Upper lobe of right lung (tissue), 1 donor: ENCODE data around the gene CDKAL1. TPM values are rescaled to one million over a fixed set of nuclear protein-coding genes. Genes with fewer than 3 reads are reported as not detected.

Experiments used
- ATAC-seq: fragments of 200-7000 bp; cut with Tn5 transposase; one replicate; pipeline ENCODE4 v1.9.1; 2020; ENCODE audit warnings: mild to moderate bottlenecking, moderate library complexity
- DNase-seq: peaks from one replicate; pipeline ENCODE4 v3.0.0-alpha.2; 2020
- H3K27ac ChIP-seq: fragments of 200-600 bp; one replicate; pipeline ENCODE4 v1.8.0; 2022
- H3K27me3 ChIP-seq: fragments of 200-600 bp; one replicate; pipeline ENCODE4 v1.8.0; 2022; ENCODE audit warnings: mild to moderate bottlenecking
- H3K36me3 ChIP-seq: fragments of 200-600 bp; one replicate; pipeline ENCODE4 v1.8.0; 2022
- H3K4me1 ChIP-seq: fragments of 200-600 bp; one replicate; pipeline ENCODE4 v1.8.0; 2022
- H3K4me3 ChIP-seq: fragments of 200-600 bp; one replicate; pipeline ENCODE4 v1.8.0; 2022; ENCODE audit warnings: mild to moderate bottlenecking
- H3K9me3 ChIP-seq: fragments of 200-600 bp; one replicate; pipeline ENCODE4 v1.8.0; 2022
- CTCF ChIP-seq: fragments of 200-600 bp; IDR thresholded peaks from one replicate; pipeline ENCODE4 v1.8.0; 2022; ENCODE audit warnings: antibody characterized with exemption
- intact Hi-C: fragments of 100-400 bp; cut with DNase I; formaldehyde crosslinking; loops from one replicate; pipeline ENCODE4 v1.11.0; 2022
- total RNA-seq: library from RNA; stranded (reverse); fragmentation: NEBNext Ultra II Directional; extraction: Animal tissue kit (Norgen Biotek cat#: 25700); gene quantifications from one replicate; pipeline ENCODE4 v1.2.1, GENCODE V29; 2021
- donor health status: DM: no; HTN: yes; CAD: no; lungs with severe emphysema.

CDKAL1 gene
- total RNA-seq, 1 donor from 2014 or later = 16.0 TPM

- no peak for ATAC-seq
- no peaks in the 10 kb centered on the region for H3K27me3 ChIP-seq
- intact Hi-C loops = no loop called here
- H3K36me3 ChIP-seq = no peaks in the 10 kb centered on the region
- no peak overlapping the region for H3K4me3 ChIP-seq
- peaks cover 8% of the 10 kb centered on the region for H3K9me3 ChIP-seq
- no peak for TF ChIP-seq CTCF
- no peaks in the 10 kb centered on the region for H3K4me1 ChIP-seq
- no peak for DNase-seq
- no peak overlapping the region for H3K27ac ChIP-seq
These were observed 704.0 kb downstream of the CDKAL1 start for GRCh38 chr6:21238208-21238607.

GRCh38 chr6:21240709-21241108, 706.5 kb downstream of the CDKAL1 start:
- TF ChIP-seq CTCF = no peak
- ATAC-seq = no peak
- no peaks in the 10 kb centered on the region for H3K27me3 ChIP-seq
- no peak for DNase-seq
- intact Hi-C loops = no loop called here
- no peaks in the 10 kb centered on the region for H3K36me3 ChIP-seq
- no peak overlapping the region for H3K4me3 ChIP-seq
- H3K4me1 ChIP-seq = no peaks in the 10 kb centered on the region
- H3K9me3 ChIP-seq = peaks cover 8% of the 10 kb centered on the region
- H3K27ac ChIP-seq = no peak overlapping the region

GRCh38 chr6:21241231-21242130, 707.2 kb downstream of the CDKAL1 start:
- DNase-seq (no peak), ATAC-seq (no peak)
- H3K9me3 ChIP-seq = peaks cover 8% of the 10 kb centered on the region
- H3K4me3 ChIP-seq = no peak overlapping the region
- no peak overlapping the region for H3K27ac ChIP-seq
- H3K27me3 ChIP-seq = no peaks in the 10 kb centered on the region
- no peaks in the 10 kb centered on the region for H3K4me1 ChIP-seq
- intact Hi-C loops = no loop called here
- no peaks in the 10 kb centered on the region for H3K36me3 ChIP-seq
- no peak for TF ChIP-seq CTCF

GRCh38 chr6:21244897-21245470, 710.7 kb downstream of the CDKAL1 start:
- TF ChIP-seq CTCF = no peak
- Histone ChIP-seq H3K27ac (no peak overlapping the region), H3K4me1 (no peaks in the 10 kb centered on the region), H3K27me3 (no peaks in the 10 kb centered on the region), H3K9me3 (peaks cover 4% of the 10 kb centered on the region), H3K4me3 (no peak overlapping the region), H3K36me3 (no peaks in the 10 kb centered on the region)
- intact Hi-C loops = no loop called here
- DNase-seq (no peak), ATAC-seq (no peak)

GRCh38 chr6:21245488-21245887, 711.2 kb downstream of the CDKAL1 start:
- peaks cover 1% of the 10 kb centered on the region for H3K9me3 ChIP-seq
- H3K27ac ChIP-seq = no peak overlapping the region
- intact Hi-C loops = no loop called here
- H3K4me1 ChIP-seq = no peaks in the 10 kb centered on the region
- no peak for DNase-seq
- no peak overlapping the region for H3K4me3 ChIP-seq
- no peaks in the 10 kb centered on the region for H3K36me3 ChIP-seq
- no peaks in the 10 kb centered on the region for H3K27me3 ChIP-seq
- no peak for TF ChIP-seq CTCF
- no peak for ATAC-seq
